Ovary (tissue), 3 donors: ENCODE measurements around the gene MIA3.

Experiments
- EP300 ChIP-seq: sonication (generic); formaldehyde crosslinking; IDR thresholded peaks from one replicate; pipeline ENCODE4 v1.6.1; 2017; ENCODE audit warnings: antibody characterized with exemption
- POLR2A ChIP-seq: fragments of 450-650 bp; IDR thresholded peaks from one replicate; pipeline ENCODE4 v1.6.1; 2017; ENCODE audit warnings: antibody characterized with exemption, mild to moderate bottlenecking, moderate library complexity
- TF ChIP-seq, protein P1 (sequence below), 3 donors: fragments of 450-650 bp in 2 of 3; fragments of 200-600 bp in 1 of 3; IDR thresholded peaks; one replicate each; pipeline versions ENCODE4 v1.5.1 to v1.8.0; 2016 to 2022; ENCODE audit warnings: antibody characterized with exemption in 3 of 3, mild to moderate bottlenecking in 1 of 3
- donor health status: DM: no; HTN: no; CAD: no.

DNA sequence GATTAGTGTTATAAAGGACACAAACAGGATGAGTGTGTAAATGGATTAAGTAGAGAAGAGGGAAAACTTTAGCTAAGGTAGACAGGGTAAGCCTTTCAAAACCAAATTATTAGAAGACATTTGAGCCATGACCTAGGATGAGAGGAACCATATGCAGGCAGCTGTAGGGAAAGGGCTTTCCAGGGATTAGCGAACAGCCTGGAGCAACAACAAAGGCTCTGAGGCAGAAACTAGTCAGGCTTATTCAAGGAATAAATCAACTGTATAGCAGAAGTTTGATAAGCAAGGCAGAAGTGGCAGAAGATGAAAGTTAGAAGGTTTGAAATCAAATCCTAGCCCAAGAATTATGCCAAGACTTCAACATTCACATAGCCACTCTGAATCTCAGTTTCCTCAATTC is 73.1 kb downstream of the MIA3 start:
- TF ChIP-seq POLR2A (no peak), EP300 (no peak)
- TF ChIP-seq, protein P1, sequence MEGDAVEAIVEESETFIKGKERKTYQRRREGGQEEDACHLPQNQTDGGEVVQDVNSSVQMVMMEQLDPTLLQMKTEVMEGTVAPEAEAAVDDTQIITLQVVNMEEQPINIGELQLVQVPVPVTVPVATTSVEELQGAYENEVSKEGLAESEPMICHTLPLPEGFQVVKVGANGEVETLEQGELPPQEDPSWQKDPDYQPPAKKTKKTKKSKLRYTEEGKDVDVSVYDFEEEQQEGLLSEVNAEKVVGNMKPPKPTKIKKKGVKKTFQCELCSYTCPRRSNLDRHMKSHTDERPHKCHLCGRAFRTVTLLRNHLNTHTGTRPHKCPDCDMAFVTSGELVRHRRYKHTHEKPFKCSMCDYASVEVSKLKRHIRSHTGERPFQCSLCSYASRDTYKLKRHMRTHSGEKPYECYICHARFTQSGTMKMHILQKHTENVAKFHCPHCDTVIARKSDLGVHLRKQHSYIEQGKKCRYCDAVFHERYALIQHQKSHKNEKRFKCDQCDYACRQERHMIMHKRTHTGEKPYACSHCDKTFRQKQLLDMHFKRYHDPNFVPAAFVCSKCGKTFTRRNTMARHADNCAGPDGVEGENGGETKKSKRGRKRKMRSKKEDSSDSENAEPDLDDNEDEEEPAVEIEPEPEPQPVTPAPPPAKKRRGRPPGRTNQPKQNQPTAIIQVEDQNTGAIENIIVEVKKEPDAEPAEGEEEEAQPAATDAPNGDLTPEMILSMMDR (IDR thresholded peaks at IDR 0.05) = no peak
